ENCODE measurements around the gene PIK3AP1.

GRCh38 chr10:96578022-96578421 lies 142.3 kb downstream of the PIK3AP1 start:
- TF ChIP-seq CTCF (IDR thresholded peaks at IDR 0.05; ENCODE audit: control extremely low read depth in 1 of 3, insufficient read depth in 1 of 3, low read depth in 1 of 3, low read length in 3 of 3) (no peak), CHD1 (IDR thresholded peaks at IDR 0.05; ENCODE audit: low read depth, low read length) (no peak), JUN (IDR thresholded peaks at IDR 0.05; ENCODE audit: low read depth, low read length) (no peak), POLR2AphosphoS5 (IDR thresholded peaks at IDR 0.05; ENCODE audit: low read depth, low read length) (no peak), ZNF274 (IDR thresholded peaks at IDR 0.05; ENCODE audit: borderline replicate concordance, extremely low read depth, low read length) (no peak), EZH2 (IDR thresholded peaks at IDR 0.05; ENCODE audit: low read depth, low read length, severe bottlenecking) (no peak), JUND (IDR thresholded peaks at IDR 0.05; ENCODE audit: low read length) (no peak), POLR2A (IDR thresholded peaks at IDR 0.05; ENCODE audit: control extremely low read depth in 1 of 2, low read depth in 2 of 2, low read length in 2 of 2) (no peak), RNF2 (IDR thresholded peaks at IDR 0.05; ENCODE audit: borderline replicate concordance, low read depth, low read length, missing control alignments, poor library complexity, severe bottlenecking) (no peak)

All from H1 (cell line).